ENCODE data around the gene TXNRD2. TPM values are rescaled to one million over a fixed set of nuclear protein-coding genes. Genes with fewer than 3 reads are reported as not detected.

TXNRD2 gene
- total RNA-seq, 1 experiment from 2014 or later: 19.7 TPM

GRCh38 chr22:19986410-19987341 is 45.1 kb upstream of the TXNRD2 start:
- Histone ChIP-seq H3K4me1 (ENCODE audit: control insufficient read depth in 1 of 2, insufficient read depth in 2 of 2, low read length in 2 of 2) (peaks cover 37 to 45% of the 10 kb centered on the region in 2 experiments), H3K9ac (ENCODE audit: low read length) (peak overlapping the region; percentile 79), H4K20me1 (ENCODE audit: insufficient read depth) (no peaks in the 10 kb centered on the region), H3K27ac (ENCODE audit: low read depth, low read length) (peak overlapping the region; percentile 68), H3K79me2 (ENCODE audit: insufficient read depth, low read length) (peaks cover 16% of the 10 kb centered on the region), H3K4me2 (ENCODE audit: low read length) (peak overlapping the region; percentile 96), H3K9me2 (ENCODE audit: insufficient read depth) (no peaks in the 10 kb centered on the region), H3K4me3 (replicated peaks in 1 of 2; ENCODE audit: low read depth in 1 of 2, low read length in 2 of 2) (peak overlapping the region; percentile 68 to 85), H2AFZ (ENCODE audit: low read depth, low read length, poor library complexity, severe bottlenecking) (no peak overlapping the region), H3K27me3 (ENCODE audit: insufficient read depth, low read length) (no peaks in the 10 kb centered on the region), H3K36me3 (ENCODE audit: control insufficient read depth in 1 of 2, insufficient read depth in 2 of 2, low read length in 2 of 2) (no peaks in the 10 kb centered on the region), H3K9me3 (ENCODE audit: control insufficient read depth in 1 of 2, insufficient read depth in 1 of 2, low read depth in 1 of 2, low read length in 2 of 2) (no peaks in the 10 kb centered on the region)
- peak; percentile 79 for ATAC-seq
- ChIA-PET POLR2A (no interaction called here), CTCF (no interaction called here), RAD21 (ENCODE audit: low non-redundant PET in 1 of 2, low total read pairs in 2 of 2, uncharacterized antibody in 2 of 2, unreplicated experiment in 2 of 2) (no interaction called here)
- no TSS peak for BruUV-seq (replicated peaks)
- TF ChIP-seq POLR2AphosphoS5 (IDR thresholded peaks at IDR 0.05; ENCODE audit: low read depth, low read length) (peak; percentile 67), REST (IDR thresholded peaks at IDR 0.05; ENCODE audit: low read depth) (no peak), ZNF274 (IDR thresholded peaks at IDR 0.05; ENCODE audit: low read depth, low read length) (no peak), POLR2A (IDR thresholded peaks at IDR 0.05; ENCODE audit: borderline replicate concordance, extremely low read depth, insufficient read depth, insufficient read length) (peak; percentile 31), EGR1 (IDR thresholded peaks at IDR 0.05; ENCODE audit: low read depth) (peak; percentile 75), CEBPB (IDR thresholded peaks at IDR 0.05; ENCODE audit: low read depth) (no peak), ZFX (IDR thresholded peaks at IDR 0.05) (peak; percentile 34; the same call in 1 of the 2 replicates), TCF7L2 (IDR thresholded peaks at IDR 0.05; ENCODE audit: borderline replicate concordance, extremely low read depth, insufficient read depth, insufficient read length) (peak; percentile 32), YY1 (IDR thresholded peaks at IDR 0.05; ENCODE audit: extremely low read depth, insufficient replicate concordance, low read depth, low read length) (peak; percentile 27)
- intact Hi-C loops (cut with micrococcal nuclease): loop anchor here (10.0 kb wide), 1 partner anchor 98 kb away; the partner anchor contains the start of gene DGCR8
- DNase-seq (ENCODE audit: low read depth, low spot score): no peak

Data from HCT116 (cell line).